NCI-H2081 treated with DMSO at 0.1 percent for 48 hours (cell line): ENCODE results near the gene TTYH1.
"Not testable (repeated sequence)": the region's sequence is repeated elsewhere in the genome, so short reads cannot be mapped to it uniquely, and the experiment has no call there.

Experiments used
- DNase-seq: peaks from one replicate; lab custom pipeline; 2025; lab: John Stamatoyannopoulos, UW

The TTYH1 gene

DNA sequence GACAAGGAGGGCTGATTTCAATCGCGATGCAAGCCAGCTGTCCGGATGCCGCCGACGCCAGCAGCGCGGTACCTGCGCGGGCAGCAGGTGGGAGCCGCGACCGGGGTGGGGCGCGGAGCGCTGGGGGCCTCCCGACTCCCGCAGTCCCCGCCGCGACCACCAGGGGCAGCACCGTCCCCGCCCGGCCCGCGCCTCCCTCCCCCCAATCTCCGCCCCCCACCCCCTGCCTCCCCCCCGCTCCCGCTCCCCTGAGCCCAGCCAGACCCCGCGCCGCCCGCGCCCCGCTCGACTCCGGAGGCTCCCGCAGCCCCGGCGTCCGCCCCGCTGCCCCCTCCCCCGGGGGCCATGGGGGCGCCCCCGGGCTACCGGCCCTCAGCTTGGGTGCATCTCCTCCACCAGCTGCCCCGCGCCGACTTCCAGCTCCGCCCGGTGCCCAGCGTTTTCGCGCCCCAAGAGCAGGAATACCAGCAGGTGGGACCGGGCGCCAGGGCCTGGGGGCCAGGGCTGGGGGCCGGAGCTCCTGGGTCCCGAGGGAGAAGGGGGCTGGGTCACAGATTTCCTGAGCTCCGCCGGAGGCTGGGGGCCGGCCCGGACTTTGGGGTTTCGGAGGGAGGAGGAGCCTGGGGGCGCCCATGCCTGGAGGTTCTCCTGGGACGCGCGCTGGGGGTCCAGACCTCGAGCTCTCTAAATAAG lies at the start of gene TTYH1:
Gene TTYH1, plus strand, starts transcription at position 257 of the 693 bp plus-strand sequence. Its CDS starts 89 bp downstream, at position 346.
- no peak for DNase-seq

DNA sequence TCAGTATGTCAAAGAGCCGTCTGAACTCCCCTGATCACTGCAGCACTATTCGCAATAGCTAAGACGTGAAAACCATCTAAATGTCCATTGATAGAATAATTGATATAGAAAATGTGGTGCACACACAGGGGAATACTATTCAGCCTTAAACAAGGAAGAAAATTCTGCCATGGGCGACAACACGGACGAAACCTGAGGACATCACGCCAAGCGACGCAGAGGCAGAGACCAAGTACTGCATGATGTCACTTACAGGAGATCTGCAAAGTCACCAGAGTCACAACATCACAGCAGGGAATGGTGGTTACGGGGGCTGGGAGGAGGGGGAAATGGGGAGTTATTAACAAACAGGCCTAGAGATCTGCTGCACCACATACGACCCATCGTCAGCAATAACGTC lies 49.5 kb upstream of the TTYH1 start:
- DNase-seq, result not testable (repeated sequence)

- no peak for DNase-seq
Measured at GRCh38 chr19:54366811-54367210, 48.5 kb upstream of the TTYH1 start.

DNA sequence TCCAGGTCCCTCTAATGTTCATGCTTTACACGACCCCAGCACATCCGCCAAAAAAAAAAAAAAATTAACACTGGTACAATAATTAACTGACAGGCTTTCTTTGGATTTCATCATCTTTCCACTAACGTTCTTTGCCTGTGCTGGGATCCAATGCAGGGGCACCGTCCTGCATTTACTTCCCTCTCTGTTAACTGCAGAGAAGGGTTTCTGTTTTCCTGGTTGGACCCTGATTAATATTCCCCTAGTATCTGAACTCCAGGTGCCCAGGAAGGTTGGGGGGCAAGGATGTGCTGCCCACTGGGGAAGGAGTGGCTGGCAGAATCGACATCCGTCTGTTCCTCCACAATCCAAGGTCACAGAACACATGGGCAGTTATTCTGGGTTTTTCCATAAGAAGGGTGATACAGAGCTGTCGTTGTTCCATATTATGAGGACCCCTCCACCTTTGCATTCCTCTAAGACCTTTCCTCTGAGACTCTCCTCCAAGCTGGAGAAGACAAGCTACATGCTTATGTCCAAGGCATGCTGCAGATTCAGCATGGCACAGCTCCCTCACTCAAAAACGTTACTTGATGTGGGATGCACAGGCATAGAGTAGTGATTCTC lies 46.1 kb upstream of the TTYH1 start:
- no peak for DNase-seq

GRCh38 chr19:54369688-54370433 lies 45.4 kb upstream of the TTYH1 start:
- DNase-seq, result not testable (repeated sequence)

DNA sequence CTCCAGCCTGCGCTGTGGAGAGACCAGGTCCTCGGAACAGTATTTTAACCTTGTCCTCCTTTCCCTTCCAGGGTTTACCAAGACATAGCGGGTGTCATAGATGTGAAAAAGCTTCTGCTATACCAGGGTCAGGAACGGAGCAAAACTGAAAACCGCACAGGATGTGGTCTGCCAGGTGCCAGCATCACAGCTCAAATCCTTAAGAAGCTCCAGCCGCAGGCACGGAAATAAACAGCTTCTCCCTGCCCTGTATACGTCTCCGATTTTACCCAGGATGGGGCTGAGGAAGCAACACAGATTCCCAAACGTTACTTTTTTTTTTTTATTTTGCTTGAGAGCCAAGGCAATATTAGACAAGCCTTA lies 44.8 kb upstream of the TTYH1 start:
- DNase-seq, result not testable (repeated sequence)

- DNase-seq, result not testable (repeated sequence)
Measured at GRCh38 chr19:54371453-54371852, 43.8 kb upstream of the TTYH1 start.

DNA sequence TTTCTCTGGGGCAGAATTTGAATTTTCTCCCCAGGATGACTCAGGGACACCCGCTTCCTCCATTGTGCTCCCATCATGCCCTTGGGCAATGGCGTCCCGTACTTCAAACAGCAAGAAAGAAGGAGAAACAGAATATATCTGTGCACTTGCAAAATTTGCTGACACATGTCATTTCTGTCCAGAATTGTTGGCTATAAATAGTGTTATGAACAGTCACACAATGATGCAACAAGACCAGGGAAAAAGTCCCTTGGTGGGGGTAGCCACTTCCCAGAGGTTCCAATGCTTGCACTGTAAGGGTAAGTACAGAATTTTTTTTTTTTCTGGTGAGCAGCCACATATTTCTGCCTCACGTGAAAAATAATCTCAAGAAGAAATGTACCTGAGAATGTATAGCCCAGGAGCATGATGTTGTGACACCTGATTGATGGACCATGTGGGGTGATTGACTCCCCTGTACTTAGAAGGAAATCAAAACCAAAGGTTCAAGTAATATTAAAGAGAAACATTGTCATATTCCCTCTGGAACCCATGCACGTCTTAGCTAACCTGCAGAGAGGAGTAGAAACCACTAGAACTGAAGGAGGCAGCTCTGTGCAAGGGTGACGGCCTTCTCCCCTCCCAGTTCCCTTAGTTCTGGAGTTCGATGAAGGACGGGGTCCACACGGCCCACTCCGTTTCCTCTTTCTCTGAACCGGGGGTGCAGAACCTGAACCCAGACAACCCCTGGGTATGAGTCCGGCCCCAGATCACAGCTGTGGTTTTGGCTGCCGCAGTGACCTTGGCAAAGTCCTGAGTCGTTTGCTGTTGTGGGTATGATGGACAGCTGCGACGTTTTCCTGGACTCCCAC lies 41.3 kb upstream of the TTYH1 start:
- no peak for DNase-seq

DNA sequence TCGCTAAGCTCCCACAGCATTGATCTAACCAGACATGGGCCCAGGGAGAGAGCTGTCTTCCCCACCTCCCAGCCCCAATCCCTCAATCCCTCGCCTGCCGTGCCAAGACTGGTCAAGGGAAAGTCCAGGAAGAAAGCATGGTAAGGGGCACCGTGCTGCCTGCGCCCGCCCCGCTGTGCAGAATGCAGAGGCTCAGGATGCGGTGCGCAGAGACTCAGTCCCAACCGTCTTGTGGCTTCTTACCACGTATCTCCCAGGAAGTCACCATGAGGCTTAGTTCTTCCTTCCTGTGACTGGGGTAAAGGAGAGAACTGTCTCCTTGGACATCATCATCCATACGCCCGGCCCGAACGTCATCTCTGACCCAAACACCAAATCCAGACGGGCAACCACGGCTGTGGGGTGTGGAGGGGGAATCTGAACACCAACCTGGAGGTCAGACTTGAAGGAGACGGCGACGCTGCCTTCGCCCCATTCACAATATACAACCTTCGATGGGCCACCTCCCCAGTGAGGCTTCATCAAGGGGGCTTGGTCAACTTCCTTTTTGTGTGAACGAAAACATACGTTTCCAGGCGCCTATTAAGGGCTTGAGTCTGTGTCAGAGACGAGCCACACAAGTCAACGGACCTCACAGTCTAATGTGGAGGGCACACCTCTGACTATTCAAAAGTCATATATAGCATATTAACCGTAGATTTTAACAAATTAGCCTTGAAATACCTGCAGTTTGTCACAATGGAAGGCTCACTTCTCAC lies 39.9 kb upstream of the TTYH1 start:
- not testable (repeated sequence) for DNase-seq

DNA sequence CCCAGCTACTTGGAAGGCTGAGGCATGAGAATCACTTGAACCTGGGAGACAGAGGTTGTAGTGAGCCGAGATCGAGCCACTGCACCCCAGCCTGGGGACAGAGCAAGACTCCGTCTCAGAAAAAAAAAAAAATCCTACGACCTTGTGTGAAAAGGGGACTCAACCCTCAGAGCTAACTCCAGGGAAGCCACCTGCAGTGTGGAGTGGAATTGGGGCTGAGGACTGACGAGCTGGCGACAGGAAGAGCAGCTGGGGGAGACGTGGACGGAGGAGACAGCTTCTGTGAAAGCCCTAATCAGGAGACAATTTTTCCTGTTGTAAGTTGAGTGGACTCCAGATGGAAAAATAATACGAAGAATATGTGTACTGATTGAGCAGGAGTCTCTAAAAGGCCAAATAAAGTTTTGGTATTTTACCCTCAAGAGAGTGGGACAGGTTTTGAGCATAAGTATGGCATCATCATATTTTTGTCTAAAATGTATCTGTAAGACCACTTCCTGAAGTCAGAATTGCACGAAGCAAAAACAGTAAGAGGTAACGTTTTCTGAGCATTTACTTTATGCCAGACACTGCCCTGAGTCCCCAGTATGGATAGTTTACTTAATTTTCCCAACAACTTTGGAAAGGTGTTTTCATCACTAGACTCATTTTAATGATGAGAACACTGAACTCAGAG lies 38.5 kb upstream of the TTYH1 start:
- no peak for DNase-seq

GRCh38 chr19:54379187-54379678 lies 36.0 kb upstream of the TTYH1 start:
- no peak for DNase-seq

- no peak for DNase-seq
Measured at GRCh38 chr19:54380897-54381296, 34.4 kb upstream of the TTYH1 start.

- DNase-seq, result not testable (repeated sequence)
Measured at GRCh38 chr19:54382041-54382440, 33.2 kb upstream of the TTYH1 start.

- no peak for DNase-seq
Measured at GRCh38 chr19:54383330-54383729, 31.9 kb upstream of the TTYH1 start.

DNA sequence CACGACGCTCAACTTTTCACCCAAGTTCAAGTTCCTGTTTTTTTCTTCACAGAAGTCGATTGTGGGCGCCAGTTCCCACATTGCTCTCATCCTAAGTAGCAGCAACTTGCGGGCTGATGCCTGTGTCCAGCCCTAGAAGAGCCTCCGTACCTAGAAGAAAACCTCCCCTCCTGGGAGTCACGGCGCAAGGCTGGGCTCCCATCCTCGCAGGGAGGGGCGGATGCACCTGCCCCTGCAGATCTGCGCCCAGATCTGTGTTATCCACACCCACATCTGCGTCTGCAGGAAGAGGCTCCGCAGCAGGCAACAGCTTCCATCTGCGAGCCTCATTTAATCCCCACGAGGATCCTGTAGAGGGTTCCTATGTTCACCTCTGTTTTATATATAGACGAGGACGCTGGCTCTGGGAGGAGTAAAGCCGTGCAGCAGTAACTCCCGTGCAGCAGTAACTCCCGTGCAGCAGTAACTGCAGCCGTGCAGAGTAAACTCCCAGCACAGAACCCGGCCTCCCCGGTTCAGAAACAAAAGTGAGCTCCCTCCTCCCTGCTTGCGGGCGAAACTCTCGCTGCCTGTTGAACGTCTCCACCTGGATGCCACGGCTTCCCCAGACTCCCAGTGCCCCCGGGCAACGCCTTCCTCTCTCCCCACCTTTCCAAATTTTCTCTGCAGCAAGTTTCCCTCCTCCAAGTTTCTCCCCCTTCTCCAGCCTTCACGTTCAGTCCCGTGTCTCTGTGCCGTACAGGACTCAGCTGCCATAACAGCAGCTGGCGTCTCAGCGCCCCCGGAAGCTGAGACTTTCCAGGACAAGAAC lies 27.1 kb upstream of the TTYH1 start:
- DNase-seq, result no peak

- DNase-seq, result no peak
Measured at GRCh38 chr19:54388802-54389139, 26.5 kb upstream of the TTYH1 start.

DNA sequence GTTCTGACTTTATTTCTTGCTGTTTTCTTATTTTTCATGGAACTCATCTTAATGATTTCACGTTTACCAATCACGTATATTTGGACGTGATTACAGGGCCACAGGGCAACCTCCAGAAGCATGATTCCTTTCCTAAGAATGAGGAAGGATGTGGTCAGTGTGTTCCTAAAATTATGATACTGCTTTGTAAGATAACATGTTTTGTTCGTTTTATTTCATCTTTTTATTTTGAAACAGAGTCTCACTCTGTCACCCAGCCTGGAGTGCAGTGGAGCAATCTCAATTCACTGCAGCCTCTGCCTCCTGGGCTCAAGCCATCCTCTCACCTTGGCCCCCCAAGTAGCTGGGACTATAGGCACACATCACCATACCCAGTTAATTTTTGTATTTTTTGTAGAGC lies 25.7 kb upstream of the TTYH1 start:
- no peak for DNase-seq

DNA sequence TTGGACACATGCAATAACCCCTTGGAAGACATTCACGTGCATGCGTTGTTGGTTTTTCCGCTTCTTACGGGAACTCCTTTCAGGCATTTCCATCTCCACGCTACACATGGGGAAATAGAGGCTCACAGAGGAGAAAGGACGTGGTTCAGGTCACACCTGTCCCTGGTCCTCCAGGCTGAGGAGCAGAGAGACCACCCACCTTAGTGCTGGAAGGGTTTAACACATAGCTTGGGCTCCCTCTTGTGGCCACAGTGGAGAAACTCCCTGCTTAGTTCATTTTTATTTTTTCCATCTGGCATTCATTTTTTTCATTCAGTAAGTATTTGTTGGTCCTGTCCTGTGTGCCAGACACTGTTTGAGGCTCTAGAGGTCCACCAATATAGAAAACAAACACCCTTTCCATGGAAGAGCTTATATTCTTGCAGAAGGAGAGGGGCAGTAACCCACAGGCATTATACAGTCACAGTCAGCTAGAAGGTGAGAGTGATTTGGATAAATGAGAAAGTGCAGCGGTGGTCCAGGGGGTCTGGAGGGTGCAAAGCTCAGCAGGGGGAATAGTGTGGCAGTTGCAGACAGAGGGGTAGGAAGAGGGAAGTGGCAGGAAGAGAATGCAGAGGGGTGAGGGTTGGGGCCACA lies 24.2 kb upstream of the TTYH1 start:
- DNase-seq, result no peak

DNA sequence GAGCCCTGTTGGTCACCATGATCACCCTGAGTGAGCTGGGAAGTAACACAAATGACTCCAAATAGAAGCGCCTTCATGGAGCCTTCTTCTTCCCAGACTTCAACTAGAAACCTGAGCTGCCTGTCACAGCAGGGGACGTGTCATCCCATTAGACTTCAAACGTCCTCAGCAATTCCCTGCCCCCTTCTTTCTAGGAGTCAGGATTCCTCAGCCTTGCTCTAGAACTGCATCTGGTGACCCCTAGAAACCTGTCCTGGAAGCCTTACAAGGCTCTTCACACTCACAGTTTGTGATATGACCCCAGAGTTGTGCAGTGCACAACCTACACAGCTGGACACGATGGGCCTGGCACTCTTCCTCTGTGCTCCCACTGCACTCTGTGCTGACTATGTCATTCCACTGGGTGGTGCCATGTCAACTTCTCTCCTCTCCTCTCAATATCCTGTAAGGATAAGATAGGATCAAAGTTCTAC lies 23.6 kb upstream of the TTYH1 start:
- no peak for DNase-seq
